Hematopoietic multipotent progenitor cell treated with erythropoietin and hydrocortisone succinate and interleukin-3 and kit ligand, for 17 days (in vitro differentiated cells): ENCODE measurements around the gene DYNC1I1.

Experiments
- DNase-seq: peaks from one replicate; pipeline ENCODE4 v3.0.0-alpha.2; 2015; ENCODE audit warnings: low spot score

DYNC1I1 gene

GRCh38 chr7:95861041-95861440 is 88.7 kb downstream of the DYNC1I1 start:
- no peak for DNase-seq

DNA sequence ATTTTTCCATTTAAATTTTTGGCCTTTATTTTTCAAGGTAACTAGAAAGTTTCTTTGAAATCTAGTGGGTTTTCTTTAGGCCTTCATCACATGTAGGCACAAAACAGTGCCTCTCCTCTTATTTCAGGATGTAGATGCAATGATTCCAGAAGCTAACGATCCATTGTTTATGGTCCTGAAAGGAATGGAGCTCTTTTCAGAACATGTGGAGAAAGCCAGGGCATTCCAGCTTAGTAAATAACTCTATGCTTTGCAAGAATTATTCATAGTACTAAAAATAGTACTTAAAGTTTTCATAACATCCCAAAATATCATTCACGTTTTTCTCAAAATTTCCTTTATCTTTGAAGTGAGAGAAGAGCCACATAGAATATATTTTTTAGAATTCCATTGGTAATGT is 91.3 kb downstream of the DYNC1I1 start:
- no peak for DNase-seq

- DNase-seq = no peak
These were observed 93.5 kb downstream of the DYNC1I1 start for GRCh38 chr7:95865716-95866371.

- no peak for DNase-seq
These were observed 95.0 kb downstream of the DYNC1I1 start for GRCh38 chr7:95867309-95867708.

- no peak for DNase-seq
These were observed 98.9 kb downstream of the DYNC1I1 start for GRCh38 chr7:95871075-95871848.

GRCh38 chr7:95871896-95872295 is 99.5 kb downstream of the DYNC1I1 start:
- DNase-seq = no peak

DNA sequence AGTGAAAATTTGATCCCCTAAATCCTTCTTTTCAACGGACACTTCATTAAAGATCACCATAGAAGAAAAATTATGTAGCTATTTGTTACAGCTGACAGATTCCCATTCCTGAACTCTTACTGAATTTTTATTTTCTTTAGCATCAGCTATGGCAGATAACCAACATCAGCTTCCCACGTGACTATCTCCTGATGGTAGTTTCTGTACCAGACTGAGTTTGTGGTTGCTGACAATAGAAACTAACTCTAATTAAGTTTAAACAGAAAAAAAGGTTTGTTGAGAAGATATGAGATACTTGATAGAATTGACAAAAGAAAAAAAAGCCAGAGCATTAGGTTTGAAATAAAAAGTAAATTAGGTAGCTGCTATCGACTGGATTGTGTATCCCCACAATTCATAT is 101.8 kb downstream of the DYNC1I1 start:
- DNase-seq = no peak

- no peak for DNase-seq
These were observed 102.3 kb downstream of the DYNC1I1 start for GRCh38 chr7:95874541-95875265.

GRCh38 chr7:95875519-95875918 is 103.2 kb downstream of the DYNC1I1 start:
- no peak for DNase-seq

- DNase-seq = no peak
These were observed 106.3 kb downstream of the DYNC1I1 start for GRCh38 chr7:95878677-95879076.

GRCh38 chr7:95881597-95881996 is 109.2 kb downstream of the DYNC1I1 start:
- DNase-seq = no peak

- no peak for DNase-seq
These were observed 110.9 kb downstream of the DYNC1I1 start for GRCh38 chr7:95883217-95883616.

DNA sequence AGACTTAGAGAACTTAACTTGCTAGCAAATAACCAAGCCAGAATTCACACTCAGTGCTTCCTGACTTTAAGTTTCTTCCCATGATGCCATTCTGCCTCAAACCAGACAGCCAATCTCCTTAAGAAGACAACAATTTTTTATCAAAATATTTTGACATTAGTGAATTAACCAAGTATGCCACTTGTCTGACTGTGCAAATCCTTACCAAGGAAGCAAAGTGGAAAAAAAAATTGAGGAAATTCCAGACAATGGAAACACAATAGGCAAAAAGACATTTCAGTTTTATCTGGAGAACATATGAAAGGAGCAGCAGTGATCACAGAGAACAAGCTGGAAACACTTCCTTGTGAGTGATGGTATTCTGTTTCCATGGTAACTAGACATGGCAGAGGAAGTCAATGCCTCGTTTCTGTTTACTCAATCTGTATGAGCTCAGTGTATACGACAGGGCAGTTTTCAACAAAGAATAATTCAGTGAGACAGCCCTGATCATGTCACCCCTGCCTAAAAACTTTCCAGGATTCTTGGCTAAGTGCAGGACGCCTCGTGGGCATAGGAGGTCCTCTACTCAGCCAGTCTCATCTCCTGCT is 114.2 kb downstream of the DYNC1I1 start:
- DNase-seq = no peak

DNA sequence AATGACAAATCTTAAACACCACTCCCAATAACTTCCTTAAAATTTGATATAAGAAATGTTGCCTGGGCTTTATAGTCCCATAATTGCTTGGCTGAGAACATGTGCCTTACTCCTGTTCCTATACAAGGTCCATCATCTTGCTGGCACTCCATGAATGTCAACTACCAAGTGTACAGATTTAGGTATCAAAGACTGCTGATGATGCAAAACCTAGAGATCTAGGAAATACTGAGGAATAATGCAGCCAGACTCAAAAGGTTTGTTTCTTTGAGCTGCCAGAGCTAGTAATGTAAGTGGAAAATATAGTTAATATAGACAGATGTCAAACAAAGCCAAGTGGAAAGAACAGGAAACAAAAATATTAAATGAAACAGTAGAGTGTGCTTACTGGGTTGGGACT is 121.1 kb downstream of the DYNC1I1 start:
- no peak for DNase-seq

- no peak for DNase-seq
These were observed 125.3 kb downstream of the DYNC1I1 start for GRCh38 chr7:95897557-95898251.

DNA sequence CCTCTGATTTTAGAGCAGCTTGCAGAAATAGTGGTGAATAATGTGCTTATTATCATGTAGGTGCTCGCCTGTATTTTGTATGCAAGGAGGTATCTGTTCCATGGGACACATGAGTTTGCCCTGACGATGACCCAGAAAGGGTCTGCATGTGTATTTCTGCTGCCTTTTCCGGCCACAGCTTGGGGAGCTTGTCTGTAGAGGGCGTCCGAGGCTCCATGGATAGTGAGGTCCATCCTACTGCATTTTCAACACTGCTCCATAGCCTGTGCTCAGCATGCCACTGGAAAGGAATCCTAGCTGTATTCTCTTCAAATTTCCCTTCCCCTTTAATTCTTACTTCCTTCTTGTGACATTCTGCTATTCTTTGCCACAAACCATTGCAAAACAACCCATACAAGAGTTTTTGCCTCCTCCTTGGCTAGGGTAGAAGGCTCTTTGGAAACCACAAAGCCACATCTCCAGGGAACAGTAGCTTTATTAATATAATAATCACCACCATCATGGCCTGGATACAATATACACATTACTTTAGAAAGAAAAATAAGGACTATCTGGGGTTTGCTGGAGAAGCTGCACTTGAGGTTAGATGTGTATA is 127.7 kb downstream of the DYNC1I1 start:
- no peak for DNase-seq

GRCh38 chr7:95901006-95901405 is 128.7 kb downstream of the DYNC1I1 start:
- DNase-seq = no peak

- no peak for DNase-seq
These were observed 131.7 kb downstream of the DYNC1I1 start for GRCh38 chr7:95904099-95904498.

DNA sequence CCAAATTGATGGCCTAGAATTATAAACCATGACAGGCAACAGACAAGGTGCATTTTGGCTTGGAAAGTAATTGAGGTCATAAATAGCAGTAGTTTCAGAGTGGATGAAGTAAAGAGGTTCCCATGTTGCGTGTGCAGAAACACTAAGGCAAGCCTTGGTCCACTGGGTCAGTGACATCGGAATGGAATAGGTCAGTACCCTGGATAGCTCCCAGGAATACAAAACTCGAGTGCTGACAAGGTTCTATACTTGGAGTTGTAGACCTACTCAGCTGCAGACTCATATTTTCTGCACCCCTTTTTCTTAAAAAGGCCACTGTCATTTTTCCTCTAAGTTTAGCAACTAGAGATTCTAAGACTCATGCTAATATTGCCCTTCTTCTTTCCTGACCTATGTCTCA is 132.8 kb downstream of the DYNC1I1 start:
- no peak for DNase-seq

- DNase-seq = no peak
These were observed 134.5 kb downstream of the DYNC1I1 start for GRCh38 chr7:95906851-95907250.

- no peak for DNase-seq
These were observed 135.0 kb downstream of the DYNC1I1 start for GRCh38 chr7:95907337-95907736.

DNA sequence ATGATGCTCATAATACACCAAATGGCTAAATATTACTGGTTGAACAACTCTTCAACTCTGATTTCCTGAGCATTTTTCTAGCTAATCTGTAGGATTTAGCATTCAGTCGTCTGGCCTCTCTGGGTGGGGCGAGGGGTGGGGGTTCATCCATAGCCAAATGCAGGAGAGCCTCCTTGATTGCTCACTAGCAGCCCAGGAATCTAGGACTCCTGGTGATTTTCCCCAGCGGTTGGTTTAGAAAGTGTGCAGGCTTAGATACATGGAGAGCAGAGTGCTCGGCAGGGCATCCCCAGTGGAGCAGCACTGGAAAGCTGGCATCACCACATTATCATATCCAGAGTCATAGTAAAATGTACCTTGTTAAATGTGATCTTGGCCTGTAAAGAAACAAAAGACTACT is 136.1 kb downstream of the DYNC1I1 start:
- DNase-seq = no peak
